Measurements from ENCODE around the gene BMPER.

DNA sequence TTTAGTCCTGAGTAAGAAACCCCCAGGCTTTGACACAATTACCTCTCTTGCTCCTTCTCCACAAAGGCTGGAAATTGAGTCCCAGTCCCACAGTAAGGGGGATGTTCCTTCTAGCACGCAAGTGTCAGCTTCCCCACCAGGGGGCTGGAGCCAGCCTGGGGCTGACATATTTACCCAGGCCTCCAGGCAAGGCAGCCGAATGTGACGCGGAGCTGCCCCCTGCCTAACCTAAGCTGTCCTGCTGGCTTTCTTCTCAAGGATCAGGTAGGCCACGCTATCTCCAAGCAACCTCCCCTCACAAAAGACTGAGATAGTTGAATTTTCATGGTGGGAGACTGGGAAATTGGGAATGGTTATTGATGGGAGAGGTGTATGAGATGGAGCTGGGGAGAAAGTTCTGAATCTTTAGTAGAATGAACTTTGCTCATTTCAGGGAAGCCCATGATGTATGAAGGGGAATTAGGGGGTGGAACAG, 19.2 kb upstream of the BMPER start:
- TF ChIP-seq, protein P1, sequence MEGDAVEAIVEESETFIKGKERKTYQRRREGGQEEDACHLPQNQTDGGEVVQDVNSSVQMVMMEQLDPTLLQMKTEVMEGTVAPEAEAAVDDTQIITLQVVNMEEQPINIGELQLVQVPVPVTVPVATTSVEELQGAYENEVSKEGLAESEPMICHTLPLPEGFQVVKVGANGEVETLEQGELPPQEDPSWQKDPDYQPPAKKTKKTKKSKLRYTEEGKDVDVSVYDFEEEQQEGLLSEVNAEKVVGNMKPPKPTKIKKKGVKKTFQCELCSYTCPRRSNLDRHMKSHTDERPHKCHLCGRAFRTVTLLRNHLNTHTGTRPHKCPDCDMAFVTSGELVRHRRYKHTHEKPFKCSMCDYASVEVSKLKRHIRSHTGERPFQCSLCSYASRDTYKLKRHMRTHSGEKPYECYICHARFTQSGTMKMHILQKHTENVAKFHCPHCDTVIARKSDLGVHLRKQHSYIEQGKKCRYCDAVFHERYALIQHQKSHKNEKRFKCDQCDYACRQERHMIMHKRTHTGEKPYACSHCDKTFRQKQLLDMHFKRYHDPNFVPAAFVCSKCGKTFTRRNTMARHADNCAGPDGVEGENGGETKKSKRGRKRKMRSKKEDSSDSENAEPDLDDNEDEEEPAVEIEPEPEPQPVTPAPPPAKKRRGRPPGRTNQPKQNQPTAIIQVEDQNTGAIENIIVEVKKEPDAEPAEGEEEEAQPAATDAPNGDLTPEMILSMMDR (IDR thresholded peaks at IDR 0.05), result no peak
- no peak for TF ChIP-seq POLR2A (IDR thresholded peaks at IDR 0.05)

Measured in thyroid gland (tissue), 4 donors.